B cell (primary cell): ENCODE data around the gene AFAP1L1. TPM values are rescaled to one million over a fixed set of nuclear protein-coding genes. Genes with fewer than 3 reads are reported as not detected.

Source experiments
- ATAC-seq: fragments of 200-7000 bp; cut with Tn5 transposase; one replicate; pipeline ENCODE4 v1.10.0; 2021; ENCODE audit warnings: low read depth, mild to moderate bottlenecking, moderate number of reproducible peaks, moderate library complexity
- CTCF ChIA-PET: fragments of 350-600 bp; sonication (Branson Sonifier 250); formaldehyde crosslinking; loops from one replicate; lab custom pipeline; 2021; ENCODE audit warnings: antibody characterized with exemption, inconsistent platforms; lab: Charles Lee
- POLR2A ChIA-PET: fragments of 350-600 bp; sonication (Branson Sonifier 250); formaldehyde crosslinking; loops from one replicate; lab custom pipeline; 2021; ENCODE audit warnings: antibody characterized with exemption; lab: Charles Lee
- DNase-seq: peaks from one replicate; pipeline ENCODE4 v3.0.0; 2013
- H2AFZ ChIP-seq: 2 replicates; pipeline ENCODE4 v1.6.1; 2012; ENCODE audit warnings: mild to moderate bottlenecking, low read depth, low read length; ENCODE audit not compliant: insufficient read depth, poor library complexity, severe bottlenecking
- H3K27ac ChIP-seq, 2 donors: 1 replicate in 1 of 2; 2 replicates in 1 of 2; pipeline ENCODE4 v1.5.1; 2012 to 2013; ENCODE audit warnings: low read length in 2 of 2, mild to moderate bottlenecking in 2 of 2, moderate library complexity in 1 of 2
- H3K27me3 ChIP-seq, 4 experiments: fragments of 200-600 bp in 1 of 4; sonication (generic) in 1 of 4; replicated peaks in 1 of 4; 1 replicate in 2 of 4; 2 replicates in 2 of 4; pipeline versions ENCODE4 v1.6.1 to v1.7.0; 2013 to 2016; ENCODE audit warnings: low read length in 3 of 4, mild to moderate bottlenecking in 2 of 4, mixed read lengths in 1 of 4, moderate library complexity in 1 of 4; ENCODE audit not compliant: insufficient read depth in 4 of 4, control insufficient read depth in 3 of 4; ENCODE audit errors: control extremely low read depth in 1 of 4
- H3K36me3 ChIP-seq, 2 experiments: replicated peaks in 1 of 2; 1 replicate in 1 of 2; 2 replicates in 1 of 2; pipeline versions ENCODE4 v1.6.1 to v1.7.1; 2013; ENCODE audit warnings: low read length in 1 of 2; ENCODE audit not compliant: insufficient read depth in 2 of 2, control insufficient read depth in 1 of 2; ENCODE audit errors: control extremely low read depth in 1 of 2, extremely low read depth in 1 of 2
- H3K4me1 ChIP-seq, 2 donors: fragments of 200-600 bp in 1 of 2; sonication (generic) in 1 of 2; 1 replicate in 1 of 2; 2 replicates in 1 of 2; pipeline versions ENCODE4 v1.5.1 to v1.6.1; 2013 to 2017; ENCODE audit warnings: low read length in 2 of 2; ENCODE audit not compliant: control insufficient read depth in 2 of 2, insufficient read depth in 2 of 2
- H3K4me2 ChIP-seq: replicated peaks from 2 replicates; pipeline ENCODE3; 2012; ENCODE audit warnings: mild to moderate bottlenecking, low read depth, low read length; ENCODE audit not compliant: poor library complexity, severe bottlenecking
- H3K4me3 ChIP-seq, 5 experiments: fragments of 200-600 bp in 1 of 5; sonication (generic) in 1 of 5; 1 replicate in 3 of 5; 2 replicates in 2 of 5; pipeline versions ENCODE4 v1.5.1 to v1.7.0; 2011 to 2016; ENCODE audit warnings: low read length in 4 of 5, mild to moderate bottlenecking in 4 of 5, low read depth in 2 of 5, control low read depth in 1 of 5, moderate library complexity in 1 of 5; ENCODE audit not compliant: insufficient read depth in 1 of 5; ENCODE audit errors: control extremely low read depth in 1 of 5, extremely low read depth in 1 of 5
- H3K79me2 ChIP-seq: fragments of 200-600 bp; sonication (generic); one replicate; pipeline ENCODE4 v1.6.0; 2016; ENCODE audit warnings: low read length; ENCODE audit not compliant: control insufficient read depth, insufficient read depth
- H3K9ac ChIP-seq: fragments of 200-600 bp; sonication (generic); 2 replicates; pipeline ENCODE4 v1.6.1; 2017; ENCODE audit warnings: mild to moderate bottlenecking, low read length, moderate library complexity
- H3K9me3 ChIP-seq, 3 donors: one replicate each; pipeline versions ENCODE4 v1.6.1 to v1.7.1; 2013; ENCODE audit warnings: low read length in 2 of 3; ENCODE audit not compliant: control insufficient read depth in 2 of 3, insufficient read depth in 1 of 3; ENCODE audit errors: control extremely low read depth in 1 of 3
- H4K20me1 ChIP-seq: 2 replicates; pipeline ENCODE4 v1.6.0; 2012; ENCODE audit warnings: mild to moderate bottlenecking, low read length; ENCODE audit not compliant: insufficient read depth, control insufficient read depth, poor library complexity, severe bottlenecking
- H3K27ac Mint-ChIP-seq: one replicate; pipeline ENCODE4 v1.8.0; 2021; ENCODE audit warnings: mixed read lengths
- H3K27me3 Mint-ChIP-seq: one replicate; pipeline ENCODE4 v1.8.0; 2021; ENCODE audit warnings: mixed read lengths
- H3K4me1 Mint-ChIP-seq: one replicate; pipeline ENCODE4 v1.8.0; 2021; ENCODE audit warnings: mixed read lengths
- H3K4me3 Mint-ChIP-seq: one replicate; pipeline ENCODE4 v1.8.0; 2021; ENCODE audit warnings: mixed read lengths
- H3K9me3 Mint-ChIP-seq: one replicate; pipeline ENCODE4 v1.8.0; 2022; ENCODE audit warnings: mixed read lengths; ENCODE audit not compliant: insufficient read depth
- CTCF ChIP-seq: fragments of 200-600 bp; IDR thresholded peaks from one replicate; pipeline ENCODE4 v1.8.0; 2022; ENCODE audit warnings: antibody characterized with exemption, mild to moderate bottlenecking
- EZH2 ChIP-seq: IDR thresholded peaks from 2 replicates; pipeline ENCODE4 v1.6.1; 2012; ENCODE audit warnings: borderline replicate concordance, low read depth, mild to moderate bottlenecking, moderate library complexity, low read length; ENCODE audit not compliant: insufficient read depth, poor library complexity, severe bottlenecking
- WGBS: methylation state at CpG from one replicate; pipeline ENCODE4 v1.1.5; 2013; ENCODE audit warnings: missing lambda C conversion rate; ENCODE audit not compliant: insufficient coverage; 5-methylcytosine and 5-hydroxymethylcytosine counted together
- intact Hi-C: fragments of 100-400 bp; cut with micrococcal nuclease; formaldehyde crosslinking; loops from one replicate; pipeline ENCODE4 v1.10.0; 2022
- polyA plus RNA-seq: library from polyadenylated mRNA; depleted of rRNA; stranded (reverse); fragments of >200 nt; gene quantifications from 2 replicates; pipeline ENCODE4 v1.2.3, GENCODE V29; 2012
- total RNA-seq, 2 donors: library from RNA; stranded (reverse); fragments of 120-200 nt in 1 of 2; gene quantifications; 1 replicate in 1 of 2; 2 replicates in 1 of 2; pipeline versions ENCODE4 v1.2.3 to v1.2.4, GENCODE V29; 2013 to 2022

Gene AFAP1L1
- total and polyA plus RNA-seq, 2 donors (not counting 1 experiment from before 2014, with no cell fraction given): not detected

- no peak overlapping the region for H3K4me3 ChIP-seq
- peaks cover 32% of the 10 kb centered on the region for H3K27me3 Mint-ChIP-seq
- no peak for ATAC-seq
- CTCF ChIA-PET: no interaction called here
- H3K9me3 Mint-ChIP-seq: no peaks in the 10 kb centered on the region
- 96% methylated on average over 6 of the region's 6 CpGs for WGBS
- H4K20me1 ChIP-seq: no peaks in the 10 kb centered on the region
- H3K9me3 ChIP-seq: no peaks in the 10 kb centered on the region
- POLR2A ChIA-PET: no interaction called here
- H3K79me2 ChIP-seq: no peaks in the 10 kb centered on the region
- H3K36me3 ChIP-seq: no peaks in the 10 kb centered on the region
- intact Hi-C loops: no loop called here
- H3K27ac ChIP-seq: no peak overlapping the region
- no peak overlapping the region for H2AFZ ChIP-seq
- peaks cover 4% of the 10 kb centered on the region for H3K4me1 Mint-ChIP-seq
- H3K27ac Mint-ChIP-seq: no peak overlapping the region
- no peak overlapping the region for H3K4me2 ChIP-seq
- no peak overlapping the region for H3K4me3 Mint-ChIP-seq
- no peak for TF ChIP-seq EZH2
- no peak for TF ChIP-seq CTCF
- H3K27me3 ChIP-seq: peaks cover 0 to 25% (median 1%) of the 10 kb centered on the region in 4 experiments
- no peak for DNase-seq
- no peak overlapping the region for H3K9ac ChIP-seq
- H3K4me1 ChIP-seq: peaks cover 3 to 4% of the 10 kb centered on the region in 2 donors
These were observed 28.8 kb downstream of the AFAP1L1 start for GRCh38 chr5:149300441-149300840.

- H3K27ac Mint-ChIP-seq: no peak overlapping the region
- H3K4me2 ChIP-seq: no peak overlapping the region
- no peak overlapping the region for H3K27ac ChIP-seq
- H3K9ac ChIP-seq: no peak overlapping the region
- H3K4me3 Mint-ChIP-seq: no peak overlapping the region
- H3K9me3 ChIP-seq: no peaks in the 10 kb centered on the region
- ChIA-PET CTCF (no interaction called here), POLR2A (no interaction called here)
- H3K36me3 ChIP-seq: no peaks in the 10 kb centered on the region
- ATAC-seq (no peak), DNase-seq (no peak)
- no peak overlapping the region for H3K4me3 ChIP-seq
- H3K27me3 ChIP-seq: peaks cover 0 to 25% (median 1%) of the 10 kb centered on the region in 4 experiments
- H3K4me1 Mint-ChIP-seq: peaks cover 2% of the 10 kb centered on the region
- no peak overlapping the region for H2AFZ ChIP-seq
- H3K4me1 ChIP-seq: no peaks in the 10 kb centered on the region
- no peaks in the 10 kb centered on the region for H3K9me3 Mint-ChIP-seq
- WGBS: 96% methylated on average over 7 of the region's 13 CpGs
- intact Hi-C loops: no loop called here
- H3K27me3 Mint-ChIP-seq: peaks cover 35% of the 10 kb centered on the region
- TF ChIP-seq EZH2 (no peak), CTCF (no peak)
- H4K20me1 ChIP-seq: no peaks in the 10 kb centered on the region
- H3K79me2 ChIP-seq: no peaks in the 10 kb centered on the region
These were observed 29.5 kb downstream of the AFAP1L1 start for GRCh38 chr5:149301049-149301743.
